Measurements from ENCODE around the gene SHROOM3. TPM values are rescaled to one million over a fixed set of nuclear protein-coding genes. Genes with fewer than 3 reads are reported as not detected.
A peak's percentile ranks its signal among the peaks of the same experiment; 100 is the strongest.

The SHROOM3 gene
- total and polyA plus RNA-seq, 4 donors: 4.7 to 25.8 (median 8.7) TPM

- Histone ChIP-seq H3K27me3 (ENCODE audit: control insufficient read depth in 4 of 4, insufficient read depth in 4 of 4, low read length in 3 of 4) (no peaks in the 10 kb centered on the region), H3K36me3 (ENCODE audit: control insufficient read depth in 4 of 4, insufficient read depth in 3 of 4, low read depth in 1 of 4, low read length in 3 of 4) (peaks cover 2 to 16% (median 4%) of the 10 kb centered on the region in 4 donors), H3K27ac (ENCODE audit: low read depth in 1 of 2, low read length in 2 of 2) (no peak overlapping the region), H3K9me3 (ENCODE audit: control insufficient read depth in 4 of 4, low read length in 3 of 4) (no peaks in the 10 kb centered on the region), H3K4me3 (ENCODE audit: low read depth in 1 of 3, low read length in 3 of 3) (no peak overlapping the region), H3K9ac (ENCODE audit: low read depth in 1 of 2, low read length in 2 of 2) (no peak overlapping the region), H3K4me1 (ENCODE audit: control insufficient read depth in 4 of 4, insufficient read depth in 4 of 4, low read length in 3 of 4) (peaks cover 0 to 2% (median 0%) of the 10 kb centered on the region in 4 donors)
- DNase-seq (ENCODE audit: low spot score): no peak
- WGBS: 96% methylated on average over 7 of the region's 7 CpGs
- TF ChIP-seq YY1 (IDR thresholded peaks at IDR 0.05): no peak
- no peak for TF ChIP-seq FOXA2 (IDR thresholded peaks at IDR 0.05)
- TF ChIP-seq RXRA (IDR thresholded peaks at IDR 0.05): no peak
- no peak for TF ChIP-seq ZBTB33 (IDR thresholded peaks at IDR 0.05)
- TF ChIP-seq MAX (IDR thresholded peaks at IDR 0.05): no peak
These were observed 346.0 kb downstream of the SHROOM3 start for GRCh38 chr4:76780781-76781697.

GRCh38 chr4:76781698-76782595 is 346.9 kb downstream of the SHROOM3 start:
- WGBS: 72% methylated on average over 7 of the region's 7 CpGs
- H3K9ac ChIP-seq (ENCODE audit: low read depth in 1 of 2, low read length in 2 of 2): no peak overlapping the region
- no peak overlapping the region for H3K27ac ChIP-seq (ENCODE audit: low read depth in 1 of 2, low read length in 2 of 2)

GRCh38 chr4:76782837-76783236 is 347.8 kb downstream of the SHROOM3 start:
- no peak overlapping the region for H3K4me3 ChIP-seq (ENCODE audit: low read depth in 1 of 3, low read length in 3 of 3)
- no peaks in the 10 kb centered on the region for H3K27me3 ChIP-seq (ENCODE audit: control insufficient read depth in 4 of 4, insufficient read depth in 4 of 4, low read length in 3 of 4)
- H3K9me3 ChIP-seq (ENCODE audit: control insufficient read depth in 4 of 4, low read length in 3 of 4): no peaks in the 10 kb centered on the region
- WGBS: 88% methylated on average over 1 of the region's 1 CpG
- no peak overlapping the region for H3K9ac ChIP-seq (ENCODE audit: low read depth in 1 of 2, low read length in 2 of 2)
- peaks cover 0 to 18% (median 4%) of the 10 kb centered on the region in 4 donors for H3K36me3 ChIP-seq (ENCODE audit: control insufficient read depth in 4 of 4, insufficient read depth in 3 of 4, low read depth in 1 of 4, low read length in 3 of 4)
- peaks cover 0 to 2% (median 0%) of the 10 kb centered on the region in 4 donors for H3K4me1 ChIP-seq (ENCODE audit: control insufficient read depth in 4 of 4, insufficient read depth in 4 of 4, low read length in 3 of 4)
- no peak for DNase-seq (ENCODE audit: low spot score)
- no peak overlapping the region for H3K27ac ChIP-seq (ENCODE audit: low read depth in 1 of 2, low read length in 2 of 2)
- TF ChIP-seq MAX (IDR thresholded peaks at IDR 0.05): no peak
- TF ChIP-seq SP1 (IDR thresholded peaks at IDR 0.05): no peak
- TF ChIP-seq EGR1 (IDR thresholded peaks at IDR 0.05; ENCODE audit: low read depth in 2 of 2): no peak
- no peak for TF ChIP-seq REST (IDR thresholded peaks at IDR 0.05)
- TF ChIP-seq TAF1 (conservative IDR thresholded peaks at IDR 0.05): no peak
- TF ChIP-seq HNF4A (conservative IDR thresholded peaks at IDR 0.05): no peak
- TF ChIP-seq NR2F2 (IDR thresholded peaks at IDR 0.05): no peak

More at GRCh38 chr4:76781698-76782595, 346.9 kb downstream of the SHROOM3 start:
- no peaks in the 10 kb centered on the region for H3K9me3 ChIP-seq (ENCODE audit: control insufficient read depth in 4 of 4, low read length in 3 of 4)
- no peak overlapping the region for H3K4me3 ChIP-seq (ENCODE audit: low read depth in 1 of 3, low read length in 3 of 3)
- peaks cover 0 to 18% (median 4%) of the 10 kb centered on the region in 4 donors for H3K36me3 ChIP-seq (ENCODE audit: control insufficient read depth in 4 of 4, insufficient read depth in 3 of 4, low read depth in 1 of 4, low read length in 3 of 4)
- no peak for TF ChIP-seq FOXA2 (IDR thresholded peaks at IDR 0.05)
- TF ChIP-seq HNF4A (conservative IDR thresholded peaks at IDR 0.05): peak in 1 of 2 donors; percentile 17
- TF ChIP-seq GABPA (IDR thresholded peaks at IDR 0.05 in 1 of 2, conservative IDR thresholded peaks at IDR 0.05 in 1 of 2): no peak
- no peak for TF ChIP-seq ATF3 (IDR thresholded peaks at IDR 0.05)
- TF ChIP-seq RXRA (IDR thresholded peaks at IDR 0.05): peak in 1 of 2 donors; percentile 15
- TF ChIP-seq RAD21 (IDR thresholded peaks at IDR 0.05): no peak
- H3K4me1 ChIP-seq (ENCODE audit: control insufficient read depth in 4 of 4, insufficient read depth in 4 of 4, low read length in 3 of 4): peaks cover 0 to 2% (median 0%) of the 10 kb centered on the region in 4 donors
- no peaks in the 10 kb centered on the region for H3K27me3 ChIP-seq (ENCODE audit: control insufficient read depth in 4 of 4, insufficient read depth in 4 of 4, low read length in 3 of 4)
- no peak for DNase-seq (ENCODE audit: low spot score)

Measured in liver (tissue), 9 donors.